Renal pelvis (tissue), 12 donors: Measurements from ENCODE around the gene CBS. TPM values are rescaled to one million over a fixed set of nuclear protein-coding genes. Genes with fewer than 3 reads are reported as not detected.
"Not testable (repeated sequence)": the region's sequence is repeated elsewhere in the genome, so short reads cannot be mapped to it uniquely, and the experiment has no call there.

Experiments
- DNase-seq: peaks from one replicate; pipeline ENCODE4 v3.0.0-alpha.2; 2013
- long read RNA-seq, 16 experiments: transcript quantifications; one replicate each; lab custom pipeline, GENCODE V29; 2026
- polyA plus RNA-seq, 3 donors: library from polyadenylated mRNA; unstranded; fragments of 120-200 nt; gene quantifications; one replicate each; pipeline ENCODE4 v1.2.1, GENCODE V29; 2013; ENCODE audit not compliant: insufficient read length in 3 of 3

The CBS gene
- 10 to 100 TPM; 12.0 to 56.1 (median 55.5) TPM for polyA plus RNA-seq
- long read RNA-seq, donor 1, partial matches to known transcripts, result 0 of 5 reads
- long read RNA-seq, donor 1, other reads (novel, unspliced or antisense), result 0 of 5 reads
- long read RNA-seq, donor 2, partial matches to known transcripts, result 0 of 1 reads
- long read RNA-seq, donor 2, other reads (novel, unspliced or antisense), result 0 of 1 reads
- long read RNA-seq, donor 3, partial matches to known transcripts, result 0 of 4 reads
- long read RNA-seq, donor 3, other reads (novel, unspliced or antisense), result 0 of 4 reads
- long read RNA-seq, donor 4, transcript CBS-204 (17 exons, 2,605 nt), result major isoform, 6 of 12 reads
- long read RNA-seq, donor 4, partial matches to known transcripts, result 5 of 12 reads
- long read RNA-seq, donor 4, other reads (novel, unspliced or antisense), result 0 of 12 reads
- long read RNA-seq, donor 5, partial matches to known transcripts, result 0 of 3 reads
- long read RNA-seq, donor 5, other reads (novel, unspliced or antisense), result 0 of 3 reads
- long read RNA-seq, donor 6, transcript CBS-204 (17 exons, 2,605 nt), result major isoform, 5 of 8 reads
- long read RNA-seq, donor 6, partial matches to known transcripts, result 0 of 8 reads
- long read RNA-seq, donor 6, other reads (novel, unspliced or antisense), result 0 of 8 reads
- long read RNA-seq, donor 7, partial matches to known transcripts, result 7 of 12 reads
- long read RNA-seq, donor 7, other reads (novel, unspliced or antisense), result 0 of 12 reads
- long read RNA-seq, donor 8, partial matches to known transcripts, result 0 of 1 reads
- long read RNA-seq, donor 8, other reads (novel, unspliced or antisense), result 0 of 1 reads
- long read RNA-seq, donor 9, partial matches to known transcripts, result 0 of 3 reads
- long read RNA-seq, donor 9, other reads (novel, unspliced or antisense), result 0 of 3 reads
- long read RNA-seq, donor 10, transcript CBS-204 (17 exons, 2,605 nt), result major isoform, 7 of 14 reads
- long read RNA-seq, donor 10, partial matches to known transcripts, result 7 of 14 reads
- long read RNA-seq, donor 10, other reads (novel, unspliced or antisense), result 0 of 14 reads
- long read RNA-seq, donor 11, partial matches to known transcripts, result 0 of 1 reads
- long read RNA-seq, donor 11, other reads (novel, unspliced or antisense), result 0 of 1 reads
- long read RNA-seq, donor 12, transcript CBS-204 (17 exons, 2,605 nt), result major isoform, 13 of 15 reads
- long read RNA-seq, donor 12, partial matches to known transcripts, result 0 of 15 reads
- long read RNA-seq, donor 12, other reads (novel, unspliced or antisense), result 0 of 15 reads
- long read RNA-seq, donor 13, partial matches to known transcripts, result 0 of 3 reads
- long read RNA-seq, donor 13, other reads (novel, unspliced or antisense), result 0 of 3 reads
- long read RNA-seq, donor 14, transcript CBS-204 (17 exons, 2,605 nt), result major isoform, 6 of 13 reads
- long read RNA-seq, donor 14, partial matches to known transcripts, result 5 of 13 reads
- long read RNA-seq, donor 14, other reads (novel, unspliced or antisense), result 0 of 13 reads
- long read RNA-seq, donor 15, transcript CBS-204 (17 exons, 2,605 nt), result major isoform, 5 of 6 reads
- long read RNA-seq, donor 15, partial matches to known transcripts, result 0 of 6 reads
- long read RNA-seq, donor 15, other reads (novel, unspliced or antisense), result 0 of 6 reads
- long read RNA-seq, donor 16, partial matches to known transcripts, result 9 of 14 reads
- long read RNA-seq, donor 16, other reads (novel, unspliced or antisense), result 0 of 14 reads

DNA sequence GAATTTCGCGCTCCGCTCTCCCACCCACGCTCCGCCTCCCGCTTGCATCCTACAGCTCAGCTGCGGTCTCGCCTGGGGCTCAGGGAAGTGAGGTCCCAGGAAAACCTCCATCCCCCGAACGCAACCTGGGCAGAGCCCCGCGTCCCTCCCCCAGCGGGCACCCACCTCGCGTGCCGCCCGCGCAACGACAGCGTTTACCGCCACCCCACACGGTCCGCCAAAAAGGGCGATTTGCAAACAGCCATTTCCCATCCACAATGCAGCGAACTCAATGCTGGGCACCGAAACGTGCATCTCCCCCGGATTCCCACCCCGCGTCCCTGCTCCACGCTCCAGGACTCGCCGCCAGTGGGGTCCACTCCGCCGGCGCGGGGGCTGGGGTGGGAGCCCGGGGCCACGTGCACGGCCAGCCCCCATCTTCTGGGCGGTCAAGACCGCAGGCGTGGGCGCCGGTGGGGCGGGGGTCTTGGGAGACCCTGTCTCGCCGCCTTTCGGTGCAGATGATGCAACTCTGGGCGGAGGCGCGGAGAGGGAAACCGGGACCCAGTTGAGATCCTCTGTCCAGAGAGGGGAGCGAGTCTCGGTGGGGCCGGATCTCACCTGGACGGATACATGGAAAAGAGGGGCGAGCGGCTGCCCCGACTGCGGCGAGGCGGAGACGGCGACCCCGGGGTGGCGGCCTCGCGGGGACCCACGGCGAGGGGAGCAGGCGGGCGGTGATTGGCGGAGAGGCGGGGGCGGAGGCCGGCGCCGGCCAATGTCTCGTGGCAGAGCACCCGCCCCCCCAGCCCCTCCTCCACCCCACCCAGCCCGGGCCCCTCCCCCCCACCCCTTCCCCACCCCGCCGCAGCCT lies at the start of gene CBS:
CBS (minus strand) TSS at position 666 of the 853 bp plus-strand sequence. CDS start 3,642 bp downstream, outside the sequence.
- DNase-seq, result not testable (repeated sequence)

GRCh38 chr21:43115956-43116355 lies 40.3 kb upstream of the CBS start:
- DNase-seq, result not testable (repeated sequence)

DNA sequence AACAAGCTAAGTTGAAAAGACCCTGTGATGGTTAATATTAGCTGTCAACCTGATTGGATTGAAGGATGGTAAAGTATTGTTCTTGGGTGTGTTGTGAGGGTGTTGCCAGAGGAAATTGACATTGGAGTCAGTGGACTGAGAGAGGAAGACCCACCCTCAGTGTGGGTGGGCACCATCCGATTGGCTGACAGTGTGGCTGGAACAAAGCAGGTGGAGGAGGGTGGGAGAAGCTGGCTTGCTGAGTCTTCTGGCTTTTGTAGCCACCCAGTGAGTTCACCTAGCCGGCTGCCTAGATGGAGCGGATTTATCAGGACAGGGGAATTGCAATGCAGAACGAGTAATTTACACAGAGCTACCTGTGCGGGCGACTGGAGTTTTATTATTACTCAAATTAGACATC lies 38.8 kb upstream of the CBS start:
- DNase-seq, result not testable (repeated sequence)

DNA sequence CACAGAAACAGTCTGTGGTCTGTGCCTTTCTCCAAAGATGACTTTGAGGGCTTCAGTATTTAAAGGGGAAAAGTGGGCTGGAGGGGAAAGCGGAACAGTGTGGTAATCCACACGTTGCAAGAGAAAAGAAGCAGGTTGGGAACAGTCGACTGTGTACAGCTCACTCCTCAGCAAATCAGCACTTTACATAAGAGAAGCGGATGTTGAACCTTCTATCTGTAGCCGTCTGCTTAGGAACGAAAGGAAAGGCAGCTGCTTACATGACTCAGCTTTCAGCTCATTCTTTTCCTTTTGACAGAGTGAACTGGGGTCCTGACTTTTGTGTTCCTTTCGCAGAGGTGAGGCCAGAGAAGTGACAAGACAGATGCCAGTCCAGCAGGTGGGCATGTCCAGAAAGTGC lies 33.4 kb upstream of the CBS start:
- DNase-seq, result not testable (repeated sequence)

DNA sequence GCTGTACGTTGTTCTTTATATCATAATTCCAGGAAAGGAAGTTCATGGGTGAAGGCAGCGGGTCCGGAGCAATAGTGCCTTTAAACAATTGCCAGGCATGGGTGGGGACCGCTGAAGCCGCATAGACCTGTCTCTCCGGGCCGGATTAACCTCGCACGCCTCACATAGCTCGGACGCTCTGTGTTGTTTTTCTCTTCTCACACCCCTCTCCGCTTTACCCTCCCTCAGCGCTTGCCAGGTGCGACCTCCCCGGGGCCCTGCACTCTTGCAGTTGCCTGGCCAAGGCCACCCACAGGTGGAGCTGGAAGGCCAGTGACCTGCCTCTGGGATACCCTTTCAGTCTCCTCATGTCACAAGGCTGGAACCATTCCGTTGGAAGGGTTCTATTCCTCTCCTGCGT lies 32.5 kb upstream of the CBS start:
- DNase-seq, result not testable (repeated sequence)

- DNase-seq, result not testable (repeated sequence)
Measured at GRCh38 chr21:43107794-43108137, 32.1 kb upstream of the CBS start.

DNA sequence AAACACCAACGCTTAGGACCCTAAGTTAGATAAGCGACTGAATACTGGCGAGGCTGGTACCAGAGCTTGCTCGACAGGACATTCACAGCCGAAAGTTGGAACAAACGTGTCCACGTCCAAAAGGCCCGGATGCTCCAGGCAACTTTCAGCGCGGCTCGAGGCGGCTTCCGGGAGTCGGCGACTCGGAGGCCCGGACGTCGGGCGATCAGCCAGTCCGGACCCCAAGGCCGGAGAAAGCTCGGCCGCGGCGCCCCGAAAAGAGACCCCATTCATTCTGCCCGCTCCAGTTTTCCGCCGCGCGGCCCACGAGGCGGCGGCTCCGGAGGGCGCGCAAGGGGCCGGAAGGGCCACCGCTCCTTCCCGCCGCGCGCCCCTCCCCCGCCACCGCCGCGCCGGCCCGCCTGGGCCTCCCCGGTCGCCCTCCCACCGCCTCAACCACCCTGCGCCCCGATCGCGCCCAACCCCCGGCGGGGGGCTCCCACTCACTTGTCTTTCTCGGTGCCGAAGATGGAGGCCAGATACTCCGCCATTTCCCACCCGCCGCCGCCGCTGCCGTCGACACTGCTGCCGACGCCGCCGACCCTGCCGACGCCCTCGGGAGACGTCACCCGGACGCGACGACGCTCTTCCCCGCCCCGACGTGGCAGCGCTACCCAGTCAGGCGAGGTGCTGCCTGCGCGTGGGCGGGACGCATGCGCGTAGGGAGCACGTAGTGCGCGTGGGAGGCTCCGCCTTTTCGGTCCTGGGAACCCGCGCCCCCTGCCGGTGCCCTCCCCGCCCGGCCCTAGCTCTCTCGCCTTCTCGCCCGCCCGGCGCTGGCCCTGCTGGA lies 31.5 kb upstream of the CBS start, which contains the start of gene U2AF1:
U2AF1 (minus strand) TSS at position 606 of the 829 bp plus-strand sequence; CDS start at position 530, 76 bp downstream.
- not testable (repeated sequence) for DNase-seq

DNA sequence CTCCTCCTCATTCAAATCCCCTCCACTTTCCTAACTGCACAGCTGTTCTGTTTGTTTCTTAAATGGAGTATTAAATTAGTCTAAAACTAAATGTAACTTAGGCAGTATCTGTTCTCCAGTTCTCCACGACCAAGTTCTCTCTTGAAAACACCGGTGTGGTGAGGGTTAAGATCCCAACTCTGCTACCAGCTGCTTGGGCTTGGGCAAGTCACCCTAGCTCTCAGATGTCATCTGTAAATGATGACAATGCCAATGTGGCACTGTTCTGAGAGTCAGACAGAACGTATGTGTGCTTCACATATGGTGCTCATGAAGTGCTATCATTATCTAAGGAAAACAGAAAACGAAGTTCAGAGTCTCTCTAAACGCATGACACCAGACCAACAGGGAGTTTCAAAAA lies 29.0 kb upstream of the CBS start:
- DNase-seq, result not testable (repeated sequence)

DNA sequence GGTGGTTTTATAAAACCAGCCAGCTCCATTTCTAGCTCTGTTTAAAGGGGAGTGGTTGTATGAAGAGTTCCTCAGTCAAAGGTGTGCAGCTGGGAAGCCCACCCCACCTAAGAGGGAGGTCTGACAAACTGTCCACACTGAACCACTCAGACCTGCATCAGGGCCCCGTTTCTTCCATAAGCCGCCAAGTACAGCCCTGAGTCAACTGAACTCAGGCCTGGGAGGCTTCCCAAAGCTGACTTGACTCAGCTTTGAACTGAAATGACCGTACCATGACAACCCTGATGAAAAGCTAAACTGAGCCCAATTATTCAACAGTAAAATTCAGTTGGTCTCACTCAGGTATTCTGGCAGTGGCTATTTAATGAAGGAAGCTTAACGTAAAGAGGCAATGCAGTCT lies 26.6 kb upstream of the CBS start:
- DNase-seq, result not testable (repeated sequence)

- not testable (repeated sequence) for DNase-seq
Measured at GRCh38 chr21:43101676-43102075, 26.0 kb upstream of the CBS start.

DNA sequence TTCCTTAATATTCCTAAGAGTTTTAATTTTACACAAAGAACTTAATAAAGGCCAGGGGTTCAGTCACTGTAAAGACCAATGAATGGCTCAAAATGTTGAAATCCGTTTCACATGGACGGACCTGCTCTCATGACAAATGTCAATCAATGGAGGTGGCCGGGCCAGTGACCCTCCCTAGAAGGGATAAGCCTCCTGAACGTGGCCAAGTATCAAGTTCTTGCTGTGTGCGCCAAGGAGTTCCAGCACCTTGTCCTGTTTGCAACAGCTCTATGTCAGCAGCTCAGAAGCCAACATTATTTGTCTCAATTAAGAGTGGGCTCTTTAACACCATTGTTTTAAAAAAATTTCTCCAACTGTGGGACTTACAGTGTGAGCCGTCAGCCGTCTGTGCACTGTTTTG lies 25.4 kb upstream of the CBS start:
- not testable (repeated sequence) for DNase-seq

GRCh38 chr21:43091979-43092614 lies 16.5 kb upstream of the CBS start:
- not testable (repeated sequence) for DNase-seq

- not testable (repeated sequence) for DNase-seq
Measured at GRCh38 chr21:43090947-43091346, 15.3 kb upstream of the CBS start.

- not testable (repeated sequence) for DNase-seq
Measured at GRCh38 chr21:43089463-43089862, 13.8 kb upstream of the CBS start.

DNA sequence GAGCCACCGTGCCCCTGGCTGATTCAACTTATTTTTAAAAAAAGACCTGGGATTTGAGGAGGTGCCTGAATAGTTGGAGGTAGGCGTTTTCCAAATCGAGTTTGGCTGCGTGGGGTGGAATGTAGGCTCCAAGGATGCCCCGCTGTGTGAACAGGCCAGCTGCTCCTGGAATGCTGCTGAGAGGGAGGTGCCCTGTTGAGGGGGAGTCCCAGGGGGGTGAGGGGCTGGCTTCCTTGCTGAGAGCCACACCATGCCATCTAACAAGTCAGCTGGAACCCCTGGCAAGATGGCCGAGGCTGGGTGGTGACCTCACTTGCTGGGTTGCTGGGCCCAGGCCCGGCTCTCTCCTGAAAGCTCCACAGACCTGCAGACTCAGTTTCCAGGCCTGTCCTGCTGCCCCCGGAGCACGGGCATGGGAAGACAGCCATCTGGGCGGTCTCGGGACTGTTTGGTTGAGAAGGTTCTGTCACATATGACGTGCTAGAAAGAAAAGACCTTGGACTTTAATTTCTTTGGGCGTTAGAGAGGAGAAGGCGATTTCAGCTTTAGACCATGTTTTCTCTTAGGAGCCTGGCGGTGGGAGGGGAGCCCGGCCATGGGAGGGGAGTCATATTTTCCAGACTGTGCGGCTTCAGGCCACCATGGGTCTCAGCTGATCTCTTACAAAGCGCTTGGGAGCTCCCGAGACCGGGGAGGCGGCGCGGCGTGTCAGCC lies 7.1 kb upstream of the CBS start:
- DNase-seq, result not testable (repeated sequence)

GRCh38 chr21:43076643-43077042 lies 1.0 kb upstream of the CBS start:
- DNase-seq, result not testable (repeated sequence)

DNA sequence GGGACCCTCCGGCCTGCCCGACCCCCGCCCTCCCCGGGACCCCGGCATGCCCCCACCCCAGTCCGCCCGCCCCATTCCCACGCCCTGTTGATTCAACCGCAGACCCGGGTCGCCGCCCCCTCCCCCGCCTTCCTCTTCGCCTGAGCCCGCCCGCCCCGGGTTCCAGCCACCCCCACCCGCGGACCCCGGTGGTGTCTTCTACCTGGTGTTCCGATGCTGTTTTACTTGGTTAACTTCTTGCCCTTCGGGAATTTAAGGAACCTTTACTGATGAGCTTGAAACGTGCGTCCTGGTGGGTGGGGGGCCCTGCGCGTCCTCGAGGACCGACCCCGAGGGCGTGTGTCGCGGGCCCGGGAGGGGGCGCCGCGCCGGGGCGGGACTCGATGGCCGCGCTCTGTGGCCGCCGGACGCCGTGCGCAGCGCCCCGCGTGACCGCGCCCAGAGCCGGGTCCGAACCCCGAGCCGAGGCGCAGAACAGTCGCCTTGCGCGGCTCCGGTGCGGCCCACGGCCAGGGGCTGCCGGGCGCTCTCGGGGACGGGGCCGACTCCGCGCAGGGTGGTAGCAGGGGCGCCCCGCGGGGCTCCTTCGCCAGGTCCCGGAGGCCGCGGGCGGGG lies 495 bp upstream of the CBS start:
- not testable (repeated sequence) for DNase-seq
